HG02840 (cell line): ENCODE data around the gene BAHCC1.

Experiments
- ATAC-seq: cut with Tn5 transposase; IDR thresholded peaks from one replicate; pipeline ENCODE4 v1.9.1; 2021; ENCODE audit warnings: mild to moderate bottlenecking, moderate library complexity, moderate number of reproducible peaks; ENCODE audit not compliant: unreplicated experiment, low FRiP score

Gene BAHCC1

GRCh38 chr17:81396278-81396721 lies 1.0 kb downstream of the BAHCC1 start:
- no peak for ATAC-seq

GRCh38 chr17:81396722-81397313 lies 1.6 kb downstream of the BAHCC1 start:
- no peak for ATAC-seq

GRCh38 chr17:81397314-81398175 lies 2.3 kb downstream of the BAHCC1 start:
- ATAC-seq, result no peak

- no peak for ATAC-seq
These were observed 3.0 kb downstream of the BAHCC1 start for GRCh38 chr17:81398176-81398831.

GRCh38 chr17:81398832-81399411 lies 3.7 kb downstream of the BAHCC1 start:
- ATAC-seq, result no peak

GRCh38 chr17:81399481-81400153 lies 4.4 kb downstream of the BAHCC1 start:
- ATAC-seq, result no peak

GRCh38 chr17:81400154-81400977 lies 5.1 kb downstream of the BAHCC1 start:
- no peak for ATAC-seq

- no peak for ATAC-seq
These were observed 5.9 kb downstream of the BAHCC1 start for GRCh38 chr17:81400996-81401722.

GRCh38 chr17:81401723-81402529 lies 6.7 kb downstream of the BAHCC1 start:
- no peak for ATAC-seq

GRCh38 chr17:81402530-81402941 lies 7.3 kb downstream of the BAHCC1 start:
- no peak for ATAC-seq

- no peak for ATAC-seq
These were observed 7.8 kb downstream of the BAHCC1 start for GRCh38 chr17:81402981-81403467.

GRCh38 chr17:81403671-81404534 lies 8.6 kb downstream of the BAHCC1 start:
- ATAC-seq, result no peak

GRCh38 chr17:81404558-81405165 lies 9.4 kb downstream of the BAHCC1 start:
- ATAC-seq, result no peak

- ATAC-seq, result no peak
These were observed 10.2 kb downstream of the BAHCC1 start for GRCh38 chr17:81405411-81405872.

GRCh38 chr17:81406117-81406953 lies 11.1 kb downstream of the BAHCC1 start:
- ATAC-seq, result no peak

GRCh38 chr17:81408049-81408448 lies 12.8 kb downstream of the BAHCC1 start:
- no peak for ATAC-seq
